Fibroblast of skin of scalp (primary cell): ENCODE measurements around the gene TEKT2.

Experiments
- DNase-seq: peaks from one replicate; pipeline ENCODE4 v3.0.0-alpha.2; 2013

Gene TEKT2

DNA sequence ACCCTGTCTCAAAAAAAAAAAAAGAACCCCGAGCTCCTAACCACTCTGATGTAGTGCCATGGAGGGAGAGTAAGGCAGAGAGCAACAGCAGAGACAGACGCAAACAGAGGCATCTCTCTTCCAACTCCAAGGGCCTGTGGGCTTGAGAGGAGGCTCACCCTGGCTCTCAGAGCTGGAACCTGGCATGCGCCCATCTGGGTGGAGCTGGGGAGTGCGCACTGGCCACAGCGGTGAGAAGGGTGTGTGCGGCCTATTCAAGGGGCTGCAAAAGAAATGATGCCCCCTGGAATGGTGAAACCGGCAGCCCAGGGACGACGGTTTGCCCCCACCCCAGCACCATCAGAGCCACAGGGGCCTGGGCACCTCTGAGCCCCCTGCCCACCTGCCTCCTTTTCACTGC lies 23.5 kb downstream of the TEKT2 start:
- DNase-seq, result no peak

DNA sequence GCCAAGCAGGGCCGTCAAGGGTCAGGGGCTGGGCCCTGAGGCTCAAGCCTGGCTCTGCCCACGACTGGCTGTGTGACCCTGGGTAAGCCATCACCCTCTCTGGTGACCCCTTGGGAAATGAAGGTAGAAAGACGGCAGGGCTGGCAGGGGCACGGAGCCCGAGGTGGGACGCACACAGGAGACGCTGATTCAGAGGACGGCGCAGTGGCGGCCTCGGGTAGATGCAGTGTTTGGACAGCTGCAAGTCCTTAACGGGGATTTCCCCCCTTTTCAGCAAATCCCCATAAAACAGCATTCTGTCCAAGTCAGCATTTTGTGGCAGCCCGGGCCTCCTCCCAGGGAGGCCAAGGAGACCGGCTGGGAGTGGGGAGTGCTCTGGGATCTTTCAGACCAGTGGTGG lies 24.4 kb downstream of the TEKT2 start:
- DNase-seq, result peak; percentile 88

- peak; percentile 85 for DNase-seq
Observed at GRCh38 chr1:36109041-36109679, 25.3 kb downstream of the TEKT2 start.

DNA sequence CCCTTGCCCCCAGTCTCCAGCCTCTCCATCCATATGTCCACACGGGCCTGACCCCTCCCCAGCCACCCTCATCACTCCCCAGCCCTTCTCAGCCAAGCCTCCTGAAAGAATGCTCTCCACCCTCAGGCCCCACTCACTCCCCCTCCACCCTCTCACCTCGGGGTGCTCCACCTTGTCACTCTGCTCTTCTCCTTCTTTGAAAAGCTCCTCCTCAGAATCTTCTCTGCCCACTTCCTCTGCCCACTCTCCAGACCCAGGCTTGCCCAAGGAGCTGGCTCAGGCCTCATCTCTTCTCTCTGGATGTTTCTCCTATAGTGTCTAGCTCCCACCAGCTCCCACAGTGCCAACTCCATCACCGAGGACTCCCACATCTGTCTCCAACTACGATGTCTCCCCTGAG lies 27.3 kb downstream of the TEKT2 start:
- no peak for DNase-seq

- DNase-seq, result no peak
Observed at GRCh38 chr1:36112823-36113222, 28.9 kb downstream of the TEKT2 start.

DNA sequence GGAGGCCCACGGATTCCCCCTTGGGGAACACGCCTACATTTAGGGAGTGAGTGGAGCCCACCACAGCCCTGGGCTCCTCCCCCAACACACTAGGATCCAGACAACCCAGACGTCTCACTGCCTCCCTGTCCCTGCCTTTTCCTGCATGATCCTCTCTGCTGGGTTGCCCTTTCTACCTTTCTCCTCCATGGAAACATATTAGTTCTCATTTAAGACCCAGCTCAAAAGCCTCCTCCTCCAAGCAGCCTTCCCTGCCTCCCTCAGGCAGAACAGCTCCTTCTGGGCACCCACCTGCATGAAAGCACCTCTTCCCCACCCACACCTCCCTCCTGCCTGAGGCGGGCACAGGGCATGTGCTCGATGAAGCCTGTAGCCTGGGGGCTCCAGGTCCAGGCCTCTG lies 30.5 kb downstream of the TEKT2 start:
- no peak for DNase-seq

DNA sequence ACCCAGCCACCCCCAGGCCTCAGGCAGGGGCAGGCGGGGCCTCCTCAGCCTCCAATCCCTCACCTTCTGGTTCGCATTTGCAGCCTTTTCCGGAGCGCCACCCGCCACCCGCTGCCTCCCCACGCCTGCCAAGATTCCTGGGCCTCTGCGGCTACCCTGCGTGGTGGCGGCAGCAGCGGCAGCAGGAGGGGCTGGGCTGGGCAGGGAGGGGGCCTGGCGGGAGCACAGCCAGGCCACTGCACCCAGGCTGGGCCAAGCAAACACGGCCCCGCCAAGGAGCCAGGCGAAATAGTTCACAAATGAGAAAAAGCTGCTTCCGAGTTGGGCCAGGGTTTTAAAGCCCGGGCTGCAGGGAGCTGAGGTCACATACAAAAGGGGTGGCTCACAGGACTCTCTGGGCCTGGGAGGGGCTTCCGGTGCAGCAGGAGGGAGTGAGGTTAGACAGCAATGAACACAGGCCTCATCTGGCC lies 31.3 kb downstream of the TEKT2 start:
- peak; percentile 96 for DNase-seq

- peak; percentile 85 for DNase-seq
Observed at GRCh38 chr1:36115931-36116330, 32.0 kb downstream of the TEKT2 start.

GRCh38 chr1:36116901-36117300 lies 33.0 kb downstream of the TEKT2 start:
- DNase-seq, result no peak

- DNase-seq, result no peak
Observed at GRCh38 chr1:36118447-36119204, 34.7 kb downstream of the TEKT2 start.

GRCh38 chr1:36119456-36119855 lies 35.6 kb downstream of the TEKT2 start:
- peak; percentile 68 for DNase-seq

DNA sequence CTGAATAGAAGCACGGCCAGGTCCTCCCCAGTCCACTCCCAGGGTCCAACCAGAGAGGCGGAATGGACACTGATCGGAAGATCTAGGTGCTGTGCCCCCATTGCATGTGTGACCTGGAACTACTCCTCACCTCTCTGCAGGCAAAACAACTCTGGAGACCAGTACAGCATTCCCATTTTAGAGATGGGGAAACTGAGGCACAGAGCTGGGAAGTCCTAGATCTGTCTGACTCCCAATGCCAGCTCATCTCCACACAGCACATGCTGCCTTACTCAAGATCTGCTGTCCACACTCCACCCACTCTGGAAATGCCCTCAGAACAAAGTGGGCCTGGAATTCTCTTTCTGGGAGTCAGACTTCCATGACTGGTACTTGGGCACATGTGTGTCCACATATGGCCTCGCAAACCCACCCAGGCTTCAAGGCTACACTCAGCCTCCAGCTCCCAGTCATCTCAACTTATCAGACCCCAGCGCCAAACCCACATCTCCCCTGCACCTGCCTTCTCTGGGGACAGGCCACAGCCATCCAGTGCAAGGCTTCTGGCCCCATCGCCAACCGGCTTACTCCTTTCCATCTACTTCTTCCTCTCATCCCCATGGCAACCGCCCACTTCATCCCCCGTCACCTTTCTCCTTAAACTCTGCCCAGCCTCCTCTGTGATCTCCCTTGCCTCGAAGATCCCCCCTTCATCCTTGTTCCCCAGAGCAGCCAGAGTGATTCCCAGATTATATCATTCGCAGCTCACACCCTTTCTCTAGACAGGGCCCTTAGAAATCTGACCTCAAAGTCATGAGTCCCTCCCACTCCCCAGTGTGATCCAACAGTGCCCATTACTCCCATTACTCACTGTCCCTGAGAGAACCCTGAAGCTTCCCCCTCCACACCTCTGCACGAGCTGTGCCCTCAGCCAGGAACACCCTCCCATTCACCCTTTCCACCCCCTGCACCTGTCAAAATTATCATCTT lies 38.5 kb downstream of the TEKT2 start:
- no peak for DNase-seq

DNA sequence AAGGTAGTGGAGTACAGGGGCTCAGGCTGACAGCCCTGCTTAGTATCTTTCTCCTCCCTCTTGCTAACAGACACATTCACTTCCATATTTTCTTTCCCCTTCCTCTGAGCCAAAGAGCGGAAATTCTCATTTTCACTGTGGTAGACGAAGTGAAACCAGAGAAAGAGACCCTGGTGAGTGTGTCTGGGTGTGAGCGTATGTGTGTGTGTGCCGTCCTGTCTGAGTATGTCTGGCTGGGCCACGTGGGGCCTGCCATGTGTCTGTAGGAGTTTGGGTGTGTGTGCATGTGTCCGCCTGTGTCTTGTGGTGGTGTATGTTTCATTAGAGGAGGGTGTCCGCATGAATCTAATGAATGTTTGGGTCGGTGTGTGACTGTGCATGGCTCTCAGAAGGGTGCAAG lies 39.5 kb downstream of the TEKT2 start:
- peak; percentile 66 for DNase-seq

DNA sequence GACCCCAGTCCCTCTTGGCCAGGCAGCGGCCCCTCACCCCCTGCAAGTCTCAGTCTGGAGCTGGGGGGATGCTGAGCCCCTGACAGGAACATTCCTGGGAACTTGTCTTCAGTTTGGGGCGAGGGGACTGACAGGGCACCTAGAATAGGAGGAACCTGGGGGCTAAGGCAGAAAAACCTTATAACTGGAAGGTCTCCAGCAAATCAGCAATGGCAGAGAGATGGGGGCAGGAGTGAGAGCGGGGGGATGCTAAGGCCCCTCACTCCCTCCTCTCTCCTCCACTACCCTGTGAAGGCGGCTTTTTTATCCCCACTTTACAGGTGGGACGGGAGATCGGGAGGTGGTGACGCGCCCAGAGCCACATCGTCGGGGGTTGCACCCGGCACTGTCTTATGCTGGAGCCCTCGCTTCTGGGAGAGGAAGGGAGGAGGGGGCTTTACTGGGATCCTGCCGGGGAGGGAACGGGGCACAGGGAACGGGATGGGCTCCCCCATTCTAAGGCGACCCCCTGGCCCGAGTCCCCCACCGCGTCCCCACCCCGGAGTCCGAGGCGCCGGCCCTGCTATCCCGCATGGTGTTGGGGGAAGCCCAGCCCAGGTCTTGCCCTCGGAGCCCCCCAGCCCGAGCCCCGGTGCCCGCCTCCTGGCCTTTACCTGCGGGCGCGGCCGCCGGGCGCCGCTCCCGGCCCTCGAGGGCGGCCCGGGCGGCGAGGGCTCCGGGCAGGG lies 40.7 kb downstream of the TEKT2 start:
- no peak for DNase-seq

GRCh38 chr1:36125129-36125991 lies 41.5 kb downstream of the TEKT2 start, which contains the start of gene COL8A2:
Gene COL8A2, minus strand, starts transcription at chr1:36125222. Its CDS starts 24,980 bp downstream, at chr1:36100242.
- DNase-seq, result no peak

DNA sequence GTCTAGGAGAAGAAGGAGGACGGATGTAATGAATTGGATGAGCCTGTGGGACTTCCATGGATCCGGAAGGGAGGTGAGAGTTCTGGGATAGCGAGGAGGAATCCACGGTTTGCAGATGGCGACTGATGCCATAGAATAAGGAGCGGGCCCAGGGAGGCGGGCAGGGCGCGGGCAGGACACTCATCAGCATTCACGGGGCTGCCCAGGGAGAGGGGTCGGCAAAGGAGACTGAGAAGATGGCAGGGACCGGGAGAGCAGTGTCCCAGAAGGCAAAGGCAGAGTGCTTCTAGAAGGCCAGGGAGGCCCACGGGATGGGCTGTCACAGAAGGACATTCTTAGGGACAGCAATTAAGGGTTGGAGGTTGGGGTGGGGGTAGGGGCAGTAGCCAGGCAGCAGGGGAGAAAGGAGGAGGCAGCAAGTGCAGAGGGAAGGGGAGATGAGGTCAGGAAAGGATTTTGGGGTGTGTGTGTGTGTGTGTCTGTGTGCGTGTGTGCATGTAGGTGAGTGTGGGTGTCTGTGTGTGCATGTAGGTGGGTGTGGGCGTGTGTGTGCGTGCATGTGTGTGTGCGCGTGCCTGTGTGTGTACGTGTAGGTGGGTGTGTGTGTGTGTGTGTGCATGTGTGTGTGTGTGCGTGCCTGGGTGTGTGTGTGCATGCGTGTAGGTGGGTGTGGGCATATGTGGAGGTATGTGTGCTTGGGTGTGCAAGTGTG lies 42.3 kb downstream of the TEKT2 start:
- DNase-seq, result no peak

DNA sequence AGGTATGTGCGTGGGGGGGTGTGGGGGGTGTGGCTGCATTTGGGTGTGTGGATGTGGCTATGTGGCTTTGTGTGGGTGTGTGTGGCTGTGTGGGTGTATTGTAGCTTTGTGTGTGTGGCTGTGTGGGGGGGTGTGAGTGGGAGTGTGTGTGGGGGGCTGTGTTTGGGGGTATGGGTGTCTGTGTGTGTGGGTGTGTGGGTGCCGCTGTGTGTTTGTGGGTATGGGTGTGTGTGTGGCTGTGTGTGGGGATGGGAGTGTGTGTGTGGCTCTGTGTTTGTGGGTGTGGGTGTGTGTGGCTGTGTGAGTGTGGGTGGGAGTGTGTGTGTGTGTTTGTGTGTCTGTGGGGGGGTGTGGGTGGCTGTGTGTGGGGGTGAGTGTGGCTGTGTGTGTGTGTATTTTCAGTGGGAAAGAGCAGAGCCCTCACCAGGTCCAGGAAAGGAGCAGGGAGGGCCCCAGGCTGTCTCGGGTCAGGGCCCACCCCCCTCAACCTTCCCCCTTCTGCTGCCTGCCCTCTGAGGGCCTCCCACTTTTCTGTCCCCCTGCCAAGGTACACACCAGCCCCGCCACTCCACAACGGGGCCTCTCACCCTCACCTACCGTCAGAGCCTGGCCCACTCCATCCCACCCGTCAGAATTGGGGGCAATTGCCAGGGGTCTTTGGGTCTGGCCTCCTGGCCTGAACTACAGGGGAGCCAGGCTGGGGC lies 43.1 kb downstream of the TEKT2 start:
- no peak for DNase-seq

DNA sequence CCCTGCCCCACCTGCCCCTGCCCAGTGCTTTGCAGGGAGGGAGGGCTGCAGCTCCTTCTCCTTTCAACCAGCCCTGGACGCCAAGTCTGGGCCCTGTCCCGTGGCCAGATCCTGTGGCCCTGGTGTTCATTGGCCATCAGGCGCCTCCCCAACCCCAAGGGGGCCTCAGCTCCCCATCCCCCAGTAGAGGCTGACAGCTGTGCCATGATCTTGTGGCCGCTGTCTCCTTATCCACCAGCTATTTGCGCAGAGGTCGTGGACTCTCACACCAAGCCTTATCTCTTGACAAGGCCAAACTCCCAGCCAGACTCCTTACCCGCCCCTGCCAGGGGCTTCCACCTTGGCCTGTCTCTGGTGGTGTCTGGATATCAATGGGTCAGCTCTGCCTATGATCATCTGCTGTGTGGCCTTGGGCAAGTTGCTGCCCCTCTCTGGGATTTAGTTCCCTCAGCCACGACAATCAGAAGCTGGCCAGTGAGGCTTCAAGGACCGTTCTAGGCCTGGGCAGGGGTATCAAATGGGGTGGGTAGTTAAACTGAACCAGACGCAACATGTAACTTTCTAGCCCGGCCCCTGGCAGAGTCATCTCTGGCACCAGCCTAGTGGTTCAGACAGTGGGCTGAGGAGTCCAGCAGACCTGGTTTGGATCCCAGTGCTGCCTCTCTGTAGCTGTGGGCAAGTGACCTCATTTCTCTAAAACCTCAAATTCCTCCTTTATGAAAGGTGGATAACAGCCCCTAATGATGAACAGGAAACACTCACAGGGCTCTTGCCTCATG lies 44.4 kb downstream of the TEKT2 start:
- peak; percentile 46 for DNase-seq

DNA sequence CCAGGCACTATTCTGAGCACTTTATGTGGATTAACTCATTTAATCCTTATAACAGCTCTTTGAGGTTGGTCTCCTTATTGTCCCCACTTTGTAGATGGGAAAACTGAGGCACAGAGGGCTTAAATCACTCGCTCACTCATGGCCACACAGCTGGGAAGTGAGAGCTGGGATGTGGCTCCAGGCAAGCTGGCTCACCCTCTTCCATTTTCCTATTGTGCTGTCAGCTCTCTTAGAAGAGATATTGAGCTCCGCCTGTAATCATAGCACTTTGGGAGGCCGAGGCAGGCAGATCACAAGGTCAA lies 45.0 kb downstream of the TEKT2 start:
- no peak for DNase-seq
